Measurements from ENCODE around the gene ASIC3. TPM values are rescaled to one million over a fixed set of nuclear protein-coding genes. Genes with fewer than 3 reads are reported as not detected.

ASIC3 gene
- total RNA-seq, 3 donors from 2014 or later, result 1.2 to 6.5 (median 3.4) TPM

DNA sequence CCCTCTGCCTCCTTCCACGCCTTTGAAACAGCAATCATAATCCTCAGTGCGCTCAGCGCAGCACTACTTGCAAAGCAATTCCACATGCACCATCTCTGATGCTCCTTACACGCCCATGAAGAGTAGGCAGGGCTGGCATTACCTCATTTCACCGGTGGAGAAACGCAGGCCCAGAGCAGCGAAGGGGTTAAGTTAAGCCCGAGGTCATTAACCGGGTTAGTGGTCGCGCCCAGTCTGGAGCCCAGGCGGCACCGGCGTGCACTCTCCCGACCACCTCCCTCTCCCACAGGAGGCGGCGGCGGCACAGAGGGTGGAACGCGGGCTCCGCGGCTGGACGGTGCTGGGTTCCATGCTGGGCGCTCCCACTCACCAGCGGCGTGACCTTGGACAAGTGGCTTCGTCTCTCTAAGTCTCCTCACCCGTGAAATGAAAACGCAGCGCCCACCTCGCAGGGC, 31.8 kb downstream of the ASIC3 start:
- DNase-seq, result peak in 1 of 3 donors; percentile 47
- H3K9me3 ChIP-seq, result no peaks in the 10 kb centered on the region
- H3K4me3 ChIP-seq, result peak overlapping the region; percentile 90
- peaks cover 28% of the 10 kb centered on the region for H3K4me1 ChIP-seq (ENCODE audit: low read depth)
- peak; percentile 18 for ATAC-seq
- TF ChIP-seq, protein P1, sequence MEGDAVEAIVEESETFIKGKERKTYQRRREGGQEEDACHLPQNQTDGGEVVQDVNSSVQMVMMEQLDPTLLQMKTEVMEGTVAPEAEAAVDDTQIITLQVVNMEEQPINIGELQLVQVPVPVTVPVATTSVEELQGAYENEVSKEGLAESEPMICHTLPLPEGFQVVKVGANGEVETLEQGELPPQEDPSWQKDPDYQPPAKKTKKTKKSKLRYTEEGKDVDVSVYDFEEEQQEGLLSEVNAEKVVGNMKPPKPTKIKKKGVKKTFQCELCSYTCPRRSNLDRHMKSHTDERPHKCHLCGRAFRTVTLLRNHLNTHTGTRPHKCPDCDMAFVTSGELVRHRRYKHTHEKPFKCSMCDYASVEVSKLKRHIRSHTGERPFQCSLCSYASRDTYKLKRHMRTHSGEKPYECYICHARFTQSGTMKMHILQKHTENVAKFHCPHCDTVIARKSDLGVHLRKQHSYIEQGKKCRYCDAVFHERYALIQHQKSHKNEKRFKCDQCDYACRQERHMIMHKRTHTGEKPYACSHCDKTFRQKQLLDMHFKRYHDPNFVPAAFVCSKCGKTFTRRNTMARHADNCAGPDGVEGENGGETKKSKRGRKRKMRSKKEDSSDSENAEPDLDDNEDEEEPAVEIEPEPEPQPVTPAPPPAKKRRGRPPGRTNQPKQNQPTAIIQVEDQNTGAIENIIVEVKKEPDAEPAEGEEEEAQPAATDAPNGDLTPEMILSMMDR (IDR thresholded peaks at IDR 0.05), result no peak
- no peaks in the 10 kb centered on the region for H3K36me3 ChIP-seq (ENCODE audit: low read depth)
- intact Hi-C loops (cut with DNase I, micrococcal nuclease), result no loop called here

DNA sequence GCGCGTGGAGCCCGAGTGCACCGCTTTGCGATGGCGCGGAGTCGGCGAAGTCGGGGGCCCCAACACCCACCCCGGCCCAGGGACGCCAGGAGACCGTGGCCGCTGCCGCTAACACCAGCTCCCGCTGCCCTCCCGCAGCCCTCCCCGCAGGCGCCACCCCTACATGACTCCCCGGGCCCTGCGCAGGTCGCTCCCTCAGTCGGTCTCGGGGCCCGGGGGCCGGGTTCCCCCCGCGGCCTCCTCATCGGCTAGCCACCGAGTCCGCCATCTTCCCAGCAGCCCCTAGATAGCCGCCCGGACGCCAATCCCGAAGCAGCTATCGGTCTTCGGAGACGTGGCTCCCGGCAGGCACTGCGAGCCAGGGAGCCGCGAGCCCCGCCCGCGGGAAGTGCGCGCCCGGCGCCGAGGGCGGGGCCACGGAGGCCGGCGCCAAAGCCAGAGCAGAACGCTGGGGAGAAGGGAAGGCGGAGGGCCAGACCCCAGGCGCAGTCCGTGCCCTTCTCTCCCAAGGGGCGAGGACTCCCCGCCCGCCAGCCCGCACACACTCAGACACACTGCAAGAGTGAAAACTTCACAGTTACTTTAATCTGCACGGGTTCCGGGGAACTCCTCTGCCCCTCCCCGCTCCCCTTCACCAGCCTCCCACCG, 32.3 kb downstream of the ASIC3 start, which contains the start of gene FASTK:
TSS of gene FASTK (minus strand) at position 288 of the 648 bp plus-strand sequence. CDS start at position 245, 43 bp downstream.
- Histone ChIP-seq H3K9me3 (no peaks in the 10 kb centered on the region), H3K36me3 (ENCODE audit: low read depth) (no peaks in the 10 kb centered on the region), H3K4me3 (peak within 1 kb of the TSS; percentile 90), H3K4me1 (ENCODE audit: low read depth) (peaks cover 32% of the 10 kb centered on the region)
- DNase-seq (peak; percentile 92 to 95 (median 93)), ATAC-seq (peak; percentile 85)
- intact Hi-C loops (cut with DNase I, micrococcal nuclease), result no loop called here
- TF ChIP-seq, protein P1 (IDR thresholded peaks at IDR 0.05), result no peak

GRCh38 chr7:151081170-151082101, 33.1 kb downstream of the ASIC3 start:
- Histone ChIP-seq H3K4me3 (peak overlapping the region; percentile 90), H3K9me3 (no peaks in the 10 kb centered on the region), H3K4me1 (ENCODE audit: low read depth) (peaks cover 32% of the 10 kb centered on the region), H3K36me3 (ENCODE audit: low read depth) (no peaks in the 10 kb centered on the region)
- TF ChIP-seq, protein P1 (IDR thresholded peaks at IDR 0.05), result no peak
- intact Hi-C loops (cut with DNase I, micrococcal nuclease), result no loop called here
- DNase-seq (peak; percentile 45 to 80 (median 76)), ATAC-seq (peak; percentile 56)

DNA sequence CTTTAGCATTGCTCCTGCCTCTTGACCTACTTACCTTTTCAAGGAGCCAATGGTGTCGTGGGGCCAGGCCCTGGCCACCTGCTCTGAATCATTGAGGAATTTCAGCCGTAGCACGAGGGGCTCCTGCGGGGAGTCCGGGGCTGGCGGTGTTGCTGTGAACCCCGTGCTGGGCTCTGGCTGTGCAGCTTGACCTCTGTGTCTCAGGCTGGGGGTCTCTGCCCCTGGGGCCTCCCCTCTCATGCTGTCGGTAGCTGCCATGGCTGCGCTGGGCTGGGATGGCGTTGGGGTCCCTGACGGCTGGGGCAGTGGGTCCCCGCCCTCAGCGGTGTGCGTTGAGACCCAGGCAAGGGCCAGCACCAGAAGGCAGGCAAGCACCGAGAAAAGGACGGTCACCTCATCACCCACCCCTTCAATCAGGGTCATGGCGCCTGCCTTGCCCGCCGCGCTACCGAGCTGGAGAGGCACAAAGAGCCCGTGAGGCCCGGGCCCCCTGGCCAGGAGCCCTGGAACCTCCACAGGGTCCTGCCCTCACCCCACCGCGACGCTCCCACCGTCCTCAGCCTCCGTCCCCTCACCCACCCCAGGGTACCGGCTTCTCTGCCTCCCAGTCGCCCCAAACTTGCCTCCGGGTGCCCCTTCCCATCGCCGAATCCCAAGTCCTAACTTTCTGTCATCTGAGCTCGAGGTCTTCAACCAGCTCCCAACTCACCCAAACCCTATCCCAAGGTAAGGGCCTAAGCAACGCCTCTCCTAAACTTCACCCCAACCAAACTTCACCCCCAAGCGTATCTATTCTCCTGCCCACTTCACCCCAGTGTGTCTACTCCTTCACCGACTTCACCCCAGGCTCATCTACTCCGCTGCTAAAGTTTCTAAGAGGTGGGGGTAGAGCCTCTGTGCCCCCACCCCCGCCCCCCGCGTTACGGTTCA, 34.1 kb downstream of the ASIC3 start:
- peaks cover 32% of the 10 kb centered on the region for H3K4me1 ChIP-seq (ENCODE audit: low read depth)
- H3K36me3 ChIP-seq (ENCODE audit: low read depth), result no peaks in the 10 kb centered on the region
- peak in 2 of 3 donors; percentile 56 to 71 for DNase-seq
- intact Hi-C loops (cut with DNase I, micrococcal nuclease), result no loop called here
- ATAC-seq, result no peak
- TF ChIP-seq, protein P1 (IDR thresholded peaks at IDR 0.05), result no peak
- H3K9me3 ChIP-seq, result no peaks in the 10 kb centered on the region
- peak overlapping the region; percentile 81 for H3K4me3 ChIP-seq

All from mucosa of descending colon (tissue), 3 donors.